GM06990 (cell line): ENCODE results near the gene ADAM11.

Experiments
- DNase-seq: peaks from one replicate; pipeline ENCODE4 v3.0.0-alpha.2; 2011; ENCODE audit not compliant: insufficient read length; ENCODE audit errors: extremely low read depth
- H3K27me3 ChIP-seq: replicated peaks from 2 replicates; pipeline ENCODE4 v1.6.0; 2011; ENCODE audit warnings: low read length; ENCODE audit not compliant: control insufficient read depth, insufficient read depth
- H3K36me3 ChIP-seq: 2 replicates; pipeline ENCODE4 v1.5.1; 2011; ENCODE audit warnings: low read length; ENCODE audit not compliant: control insufficient read depth, insufficient read depth
- H3K4me3 ChIP-seq: replicated peaks from 2 replicates; pipeline ENCODE4 v1.5.1; 2011; ENCODE audit warnings: low read depth, mild to moderate bottlenecking, control low read depth, low read length
- CTCF ChIP-seq: IDR thresholded peaks from 2 replicates; pipeline ENCODE4 v1.5.1; 2011; ENCODE audit warnings: low read length, control low read depth, mild to moderate bottlenecking, inconsistent platforms; ENCODE audit not compliant: insufficient read depth, poor library complexity, severe bottlenecking

Gene ADAM11

GRCh38 chr17:44829523-44830358, 71.0 kb downstream of the ADAM11 start, which contains the start of gene GJC1:
Gene GJC1, minus strand, starts transcription at chr17:44830287. Its CDS starts 24,470 bp downstream, at chr17:44805817.
- DNase-seq, result peak; percentile 60
- H3K4me3 ChIP-seq, result peak within 1 kb of the TSS; percentile 61
- no peak for TF ChIP-seq CTCF
- no peaks in the 10 kb centered on the region for H3K36me3 ChIP-seq
- no peaks in the 10 kb centered on the region for H3K27me3 ChIP-seq

- no peak for TF ChIP-seq CTCF
- Histone ChIP-seq H3K36me3 (no peaks in the 10 kb centered on the region), H3K27me3 (no peaks in the 10 kb centered on the region), H3K4me3 (peak overlapping the region; percentile 50)
- DNase-seq, result peak; percentile 37
These were observed 71.8 kb downstream of the ADAM11 start for GRCh38 chr17:44830359-44831288.

GRCh38 chr17:44831371-44831770, 72.6 kb downstream of the ADAM11 start:
- Histone ChIP-seq H3K36me3 (no peaks in the 10 kb centered on the region), H3K27me3 (no peaks in the 10 kb centered on the region), H3K4me3 (no peak overlapping the region)
- TF ChIP-seq CTCF, result no peak
- no peak for DNase-seq
